Keratinocyte (primary cell): ENCODE data around the gene HCST. TPM values are rescaled to one million over a fixed set of nuclear protein-coding genes. Genes with fewer than 3 reads are reported as not detected.
A peak's percentile ranks its signal among the peaks of the same experiment; 100 is the strongest.
"Not testable (repeated sequence)": the region's sequence is repeated elsewhere in the genome, so short reads cannot be mapped to it uniquely, and the experiment has no call there.

Experiments
- DNase-seq: peaks from one replicate; pipeline ENCODE4 v3.0.0-alpha.2; 2011; ENCODE audit warnings: low read depth, missing footprints, low spot score
- FAIRE-seq: peaks from 2 replicates; lab custom pipeline; 2011; peaks lifted over from hg19 to GRCh38; lab: Jason Lieb, UNC
- H2AFZ ChIP-seq: 2 replicates; pipeline ENCODE4 v1.6.0; 2012; ENCODE audit warnings: low read length, control low read depth, inconsistent platforms; ENCODE audit not compliant: control insufficient read depth
- H3K27ac ChIP-seq: 2 replicates; pipeline ENCODE4 v1.5.1; 2011; ENCODE audit warnings: low read length; ENCODE audit not compliant: control insufficient read depth, insufficient read depth
- H3K27me3 ChIP-seq: 3 replicates; pipeline ENCODE4 v1.6.0; 2011; ENCODE audit warnings: low read length; ENCODE audit not compliant: control insufficient read depth, insufficient read depth; ENCODE audit errors: extremely low read depth
- H3K36me3 ChIP-seq, 2 experiments: 2 replicates in 1 of 2; 3 replicates in 1 of 2; pipeline ENCODE4 v1.5.1; 2011; ENCODE audit warnings: low read length in 2 of 2, mild to moderate bottlenecking in 1 of 2; ENCODE audit not compliant: control insufficient read depth in 2 of 2, insufficient read depth in 2 of 2; ENCODE audit errors: extremely low read depth in 1 of 2
- H3K4me1 ChIP-seq: 3 replicates; pipeline ENCODE4 v1.5.1; 2011; ENCODE audit warnings: low read length; ENCODE audit not compliant: control insufficient read depth, insufficient read depth; ENCODE audit errors: extremely low read depth
- H3K4me2 ChIP-seq: 3 replicates; pipeline ENCODE4 v1.6.0; 2011; ENCODE audit warnings: low read depth, low read length; ENCODE audit not compliant: control insufficient read depth, insufficient read depth; ENCODE audit errors: extremely low read depth
- H3K4me3 ChIP-seq, 3 experiments: fragments of 200-600 bp in 1 of 3; sonication (generic) in 1 of 3; 2 replicates in 2 of 3; 3 replicates in 1 of 3; pipeline ENCODE4 v1.5.1; 2011 to 2016; ENCODE audit warnings: low read length in 3 of 3, mild to moderate bottlenecking in 3 of 3, control low read depth in 2 of 3, inconsistent platforms in 1 of 3, low read depth in 1 of 3, mixed read lengths in 1 of 3, mixed run types in 1 of 3, moderate library complexity in 1 of 3; ENCODE audit not compliant: control insufficient read depth in 2 of 3, insufficient read depth in 2 of 3; ENCODE audit errors: extremely low read depth in 1 of 3
- H3K79me2 ChIP-seq: 2 replicates; pipeline ENCODE4 v1.6.0; 2012; ENCODE audit warnings: low read length; ENCODE audit not compliant: control insufficient read depth, insufficient read depth
- H3K9ac ChIP-seq: 3 replicates; pipeline ENCODE4 v1.6.0; 2011; ENCODE audit warnings: low read length; ENCODE audit not compliant: control insufficient read depth, insufficient read depth; ENCODE audit errors: extremely low read depth
- H3K9me1 ChIP-seq: 3 replicates; pipeline ENCODE4 v1.6.0; 2011; ENCODE audit warnings: low read length; ENCODE audit not compliant: control insufficient read depth, insufficient read depth; ENCODE audit errors: extremely low read depth
- H3K9me3 ChIP-seq: 2 replicates; pipeline ENCODE4 v1.5.1; 2012; ENCODE audit warnings: low read depth, low read length; ENCODE audit not compliant: control insufficient read depth
- H4K20me1 ChIP-seq: 3 replicates; pipeline ENCODE4 v1.6.0; 2011; ENCODE audit warnings: low read length; ENCODE audit not compliant: control insufficient read depth, insufficient read depth; ENCODE audit errors: extremely low read depth
- CTCF ChIP-seq, 3 experiments: IDR thresholded peaks in 1 of 3; conservative IDR thresholded peaks in 1 of 3; optimal IDR thresholded peaks in 1 of 3; 2 replicates in 2 of 3; 3 replicates in 1 of 3; pipeline versions ENCODE3 to v1.5.1; 2011; ENCODE audit warnings: low read length in 3 of 3, mild to moderate bottlenecking in 3 of 3, moderate library complexity in 2 of 3, control low read depth in 1 of 3, inconsistent platforms in 1 of 3; ENCODE audit not compliant: insufficient read depth in 2 of 3; ENCODE audit errors: extremely low read depth in 1 of 3
- EZH2 ChIP-seq: IDR thresholded peaks from one replicate; pipeline ENCODE4 v1.6.1; 2012; ENCODE audit warnings: inconsistent platforms, mild to moderate bottlenecking, low read length, moderate library complexity
- dilution Hi-C: fragments of 300-500 bp; cut with MboI; formaldehyde crosslinking; loops from one replicate; pipeline ENCODE4 v1.7.0; 2020; ENCODE audit warnings: low sequenced_read_pairs; ENCODE audit not compliant: extremely low pct_ligation_motif_present
- polyA plus RNA-seq, 5 experiments: library from polyadenylated mRNA; depleted of rRNA in 3 of 5; stranded (reverse) in 3 of 5; stranded (forward) in 1 of 5; unstranded in 1 of 5; fragments of >200 nt; gene quantifications; 1 replicate in 1 of 5; 2 replicates in 3 of 5; 3 replicates in 1 of 5; pipeline versions ENCODE4 v1.2.1 to v1.2.3, GENCODE V29; 2011 to 2012; ENCODE audit warnings: missing spikeins in 2 of 5, low read depth in 1 of 5, low replicate concordance in 1 of 5

HCST gene
- polyA plus RNA-seq, 1 donor (not counting 4 experiments of a cell fraction or from before 2014, with no cell fraction given) = 0.25 TPM

- Histone ChIP-seq H3K27me3 (peaks cover 24% of the 10 kb centered on the region), H3K9me1 (no peaks in the 10 kb centered on the region), H3K4me2 (peak overlapping the region; percentile 58), H3K9me3 (no peaks in the 10 kb centered on the region), H3K27ac (no peak overlapping the region), H3K79me2 (no peaks in the 10 kb centered on the region), H3K4me1 (peaks cover 3% of the 10 kb centered on the region), H4K20me1 (peaks cover 3% of the 10 kb centered on the region), H3K36me3 (no peaks in the 10 kb centered on the region), H3K4me3 (peak overlapping the region in 1 of 3 experiments; percentile 20), H3K9ac (no peak overlapping the region), H2AFZ (no peak overlapping the region)
- FAIRE-seq = no peak
- no peak for TF ChIP-seq EZH2
- TF ChIP-seq CTCF (optimal IDR thresholded peaks at IDR 0.05 in 1 of 3, IDR thresholded peaks at IDR 0.05 in 1 of 3, conservative IDR thresholded peaks at IDR 0.05 in 1 of 3; ENCODE audit: extremely low read depth in 1 of 3, insufficient read depth in 2 of 3, low read length in 3 of 3) = no peak
- dilution Hi-C loops = no loop called here
- peak; percentile 21 for DNase-seq
Observed at GRCh38 chr19:35869327-35870123, 32.8 kb upstream of the HCST start.

- dilution Hi-C loops, H3K9me3 ChIP-seq, H3K4me3 ChIP-seq, H3K9me1 ChIP-seq, H3K9ac ChIP-seq, DNase-seq, H2AFZ ChIP-seq, H3K36me3 ChIP-seq, H3K4me1 ChIP-seq, FAIRE-seq, H3K79me2 ChIP-seq, H4K20me1 ChIP-seq, H3K27ac ChIP-seq: not testable (repeated sequence)
- peaks cover 24% of the 10 kb centered on the region for H3K27me3 ChIP-seq
- peak overlapping the region; percentile 58 for H3K4me2 ChIP-seq
Observed at GRCh38 chr19:35870124-35870736, 32.1 kb upstream of the HCST start.
